RWPE1 (cell line): ENCODE results near the gene CFAP97D2.

ENCODE experiments used
- CTCF ChIA-PET: fragments of 350-600 bp; sonication (Branson Sonifier 250); formaldehyde crosslinking; extraction: SDS; loops from one replicate; lab custom pipeline; 2021; lab: Yijun Ruan, JAX
- POLR2A ChIA-PET: fragments of 400-600 bp; formaldehyde crosslinking; extraction: SDS; loops from one replicate; lab custom pipeline; 2020; ENCODE audit warnings: antibody characterized with exemption; ENCODE audit not compliant: low non-redundant PET; lab: Yijun Ruan, JAX
- DNase-seq: peaks from one replicate; pipeline ENCODE4 v3.0.0; 2012; ENCODE audit warnings: low spot score
- H3K27ac ChIP-seq: fragments of 450-650 bp; 2 replicates; pipeline ENCODE4 v1.5.1; 2017
- TF ChIP-seq, protein P1 (sequence below): fragments of 450-650 bp; conservative IDR thresholded peaks from 2 replicates; pipeline ENCODE4 v1.5.1; 2017; ENCODE audit warnings: low read depth, mild to moderate bottlenecking

CFAP97D2 gene

DNA sequence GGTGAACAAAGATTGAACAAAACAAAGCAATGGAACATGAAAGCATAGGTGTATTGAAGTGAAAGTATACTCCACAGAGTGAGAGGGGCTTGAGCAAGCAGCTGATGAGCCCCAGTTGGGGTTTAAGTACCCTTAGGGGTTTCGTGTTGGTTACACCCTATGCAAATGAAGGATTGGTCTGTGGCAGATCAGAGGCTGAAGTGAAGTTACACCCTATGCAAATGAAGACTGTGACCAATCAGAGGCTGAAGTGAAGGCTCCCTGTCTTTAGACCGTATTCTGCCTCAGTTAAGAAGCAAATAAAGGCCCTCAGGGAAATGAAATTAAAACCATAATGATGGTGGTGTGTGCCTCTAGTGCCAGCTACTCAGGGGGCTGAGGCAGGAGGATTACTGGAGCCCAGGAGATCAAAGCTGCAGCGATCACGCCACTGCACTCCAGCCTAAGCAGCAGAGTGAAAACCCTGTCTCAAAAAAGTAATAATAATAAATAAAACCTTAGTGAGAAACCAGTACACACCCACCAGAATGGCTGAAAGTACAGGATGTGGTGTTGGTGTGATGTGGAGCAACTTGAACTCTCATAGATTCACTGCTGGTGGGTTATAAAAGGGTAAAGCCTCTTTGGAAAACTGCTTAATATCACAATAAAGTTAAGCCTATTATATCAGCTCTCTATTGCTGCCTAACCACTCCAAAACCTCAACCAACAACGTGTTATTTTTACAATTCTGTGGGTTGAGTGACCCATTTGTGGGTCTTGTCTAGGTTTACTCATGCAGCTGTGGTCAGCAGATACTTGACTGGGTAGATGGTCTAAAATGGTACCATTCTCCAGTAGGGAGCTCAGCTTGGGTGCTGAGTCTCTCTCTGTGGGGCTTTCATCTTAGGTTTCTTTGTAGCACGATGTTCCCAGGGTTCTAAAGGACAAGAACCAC lies 89.6 kb downstream of the CFAP97D2 start:
- no peak for DNase-seq
- no peak overlapping the region for H3K27ac ChIP-seq
- TF ChIP-seq, protein P1, sequence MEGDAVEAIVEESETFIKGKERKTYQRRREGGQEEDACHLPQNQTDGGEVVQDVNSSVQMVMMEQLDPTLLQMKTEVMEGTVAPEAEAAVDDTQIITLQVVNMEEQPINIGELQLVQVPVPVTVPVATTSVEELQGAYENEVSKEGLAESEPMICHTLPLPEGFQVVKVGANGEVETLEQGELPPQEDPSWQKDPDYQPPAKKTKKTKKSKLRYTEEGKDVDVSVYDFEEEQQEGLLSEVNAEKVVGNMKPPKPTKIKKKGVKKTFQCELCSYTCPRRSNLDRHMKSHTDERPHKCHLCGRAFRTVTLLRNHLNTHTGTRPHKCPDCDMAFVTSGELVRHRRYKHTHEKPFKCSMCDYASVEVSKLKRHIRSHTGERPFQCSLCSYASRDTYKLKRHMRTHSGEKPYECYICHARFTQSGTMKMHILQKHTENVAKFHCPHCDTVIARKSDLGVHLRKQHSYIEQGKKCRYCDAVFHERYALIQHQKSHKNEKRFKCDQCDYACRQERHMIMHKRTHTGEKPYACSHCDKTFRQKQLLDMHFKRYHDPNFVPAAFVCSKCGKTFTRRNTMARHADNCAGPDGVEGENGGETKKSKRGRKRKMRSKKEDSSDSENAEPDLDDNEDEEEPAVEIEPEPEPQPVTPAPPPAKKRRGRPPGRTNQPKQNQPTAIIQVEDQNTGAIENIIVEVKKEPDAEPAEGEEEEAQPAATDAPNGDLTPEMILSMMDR: no peak
- ChIA-PET POLR2A (no interaction called here), CTCF (no interaction called here)

DNA sequence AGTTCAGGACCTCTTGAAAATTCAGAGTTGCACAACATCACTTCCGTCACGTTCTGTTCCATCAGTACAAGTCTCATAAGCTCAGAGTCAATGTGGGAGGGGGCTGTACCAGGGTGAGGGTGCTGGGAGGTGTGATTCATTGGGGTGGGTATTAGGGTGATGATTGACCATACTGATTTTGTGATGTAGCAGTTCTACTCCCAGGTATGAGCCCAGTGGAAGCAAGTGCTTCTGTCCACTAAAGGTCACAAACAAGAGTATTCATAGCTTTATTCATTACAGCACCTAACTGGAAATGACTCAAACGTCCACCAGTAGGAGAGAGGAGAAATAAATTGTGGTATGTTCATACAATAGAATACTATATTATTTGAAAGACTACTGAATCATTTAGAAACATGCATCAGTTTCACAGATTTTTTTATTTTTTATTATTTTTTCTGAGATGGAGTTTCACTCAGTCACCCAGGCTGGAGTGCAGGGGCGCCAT lies 90.3 kb downstream of the CFAP97D2 start:
- H3K27ac ChIP-seq: no peak overlapping the region
- CTCF ChIA-PET: no interaction called here
- POLR2A ChIA-PET: no interaction called here
- DNase-seq: no peak
- TF ChIP-seq, protein P1: no peak
